ENCODE measurements around the gene TRIM2. TPM values are rescaled to one million over a fixed set of nuclear protein-coding genes. Genes with fewer than 3 reads are reported as not detected.
A peak's percentile ranks its signal among the peaks of the same experiment; 100 is the strongest.

TRIM2 gene
- total RNA-seq, 4 donors from 2014 or later: 146 to 229 (median 192) TPM

GRCh38 chr4:153241295-153241694 lies 37.1 kb downstream of the TRIM2 start:
- Histone ChIP-seq H3K4me3 (replicated peaks in 1 of 3) (no peak overlapping the region), H3K27me3 (no peaks in the 10 kb centered on the region), H3K9me3 (no peaks in the 10 kb centered on the region), H3K36me3 (no peaks in the 10 kb centered on the region), H3K4me1 (peaks cover 7 to 21% of the 10 kb centered on the region in 2 donors), H3K27ac (no peak overlapping the region)
- 83 to 88% methylated on average over 8 of the region's 8 CpGs for WGBS, 2 donors
- intact Hi-C loops (cut with DNase I): no loop called here
- no peak for DNase-seq
- TF ChIP-seq POLR2A (IDR thresholded peaks at IDR 0.05): no peak
- no peak for TF ChIP-seq CTCF (IDR thresholded peaks at IDR 0.05)

- Histone ChIP-seq H3K4me1 (peaks cover 11 to 27% of the 10 kb centered on the region in 2 donors), H3K27me3 (no peaks in the 10 kb centered on the region), H3K36me3 (no peaks in the 10 kb centered on the region), H3K4me3 (replicated peaks in 1 of 3) (no peak overlapping the region), H3K9me3 (no peaks in the 10 kb centered on the region), H3K27ac (peak overlapping the region in 2 of 3 donors; percentile 2 to 30)
- intact Hi-C loops (cut with DNase I): no loop called here
- no peak for TF ChIP-seq CTCF (IDR thresholded peaks at IDR 0.05)
- WGBS, 2 donors: 54 to 64% methylated on average over 13 of the region's 13 CpGs
- no peak for DNase-seq
Observed at GRCh38 chr4:153241970-153242838, 38.0 kb downstream of the TRIM2 start.

- no peaks in the 10 kb centered on the region for H3K27me3 ChIP-seq
- WGBS, 2 donors: 73 to 74% methylated on average over 3 of the region's 3 CpGs
- H3K36me3 ChIP-seq: no peaks in the 10 kb centered on the region
- peaks cover 11 to 27% of the 10 kb centered on the region in 2 donors for H3K4me1 ChIP-seq
- no peaks in the 10 kb centered on the region for H3K9me3 ChIP-seq
- TF ChIP-seq CTCF (IDR thresholded peaks at IDR 0.05) (no peak), POLR2A (IDR thresholded peaks at IDR 0.05) (no peak)
- peak overlapping the region in 1 of 3 donors; percentile 2 for H3K27ac ChIP-seq
- no peak overlapping the region for H3K4me3 ChIP-seq (replicated peaks in 1 of 3)
- intact Hi-C loops (cut with DNase I): no loop called here
- DNase-seq: no peak
Observed at GRCh38 chr4:153242839-153243324, 38.6 kb downstream of the TRIM2 start.

- Histone ChIP-seq H3K4me1 (peaks cover 14 to 33% of the 10 kb centered on the region in 2 donors), H3K4me3 (replicated peaks in 1 of 3) (no peak overlapping the region), H3K27ac (peak overlapping the region in 1 of 3 donors; percentile 2), H3K9me3 (no peaks in the 10 kb centered on the region), H3K27me3 (no peaks in the 10 kb centered on the region), H3K36me3 (no peaks in the 10 kb centered on the region)
- no peak for DNase-seq
- intact Hi-C loops (cut with DNase I): no loop called here
- no peak for TF ChIP-seq POLR2A (IDR thresholded peaks at IDR 0.05)
- TF ChIP-seq CTCF (IDR thresholded peaks at IDR 0.05): no peak
Observed at GRCh38 chr4:153243468-153243867, 39.2 kb downstream of the TRIM2 start.

- Histone ChIP-seq H3K27me3 (no peaks in the 10 kb centered on the region), H3K4me1 (peaks cover 20 to 41% of the 10 kb centered on the region in 2 donors), H3K27ac (no peak overlapping the region), H3K9me3 (no peaks in the 10 kb centered on the region), H3K36me3 (no peaks in the 10 kb centered on the region), H3K4me3 (replicated peaks in 1 of 3) (no peak overlapping the region)
- DNase-seq: no peak
- intact Hi-C loops (cut with DNase I): no loop called here
- no peak for TF ChIP-seq POLR2A (IDR thresholded peaks at IDR 0.05)
- no peak for TF ChIP-seq CTCF (IDR thresholded peaks at IDR 0.05)
- WGBS, 2 donors: 92 to 97% methylated on average over 3 of the region's 3 CpGs
Observed at GRCh38 chr4:153244969-153245368, 40.7 kb downstream of the TRIM2 start.

All from thyroid gland (tissue), 4 donors.